Measurements from ENCODE around the gene AGPAT2.

AGPAT2 gene

DNA sequence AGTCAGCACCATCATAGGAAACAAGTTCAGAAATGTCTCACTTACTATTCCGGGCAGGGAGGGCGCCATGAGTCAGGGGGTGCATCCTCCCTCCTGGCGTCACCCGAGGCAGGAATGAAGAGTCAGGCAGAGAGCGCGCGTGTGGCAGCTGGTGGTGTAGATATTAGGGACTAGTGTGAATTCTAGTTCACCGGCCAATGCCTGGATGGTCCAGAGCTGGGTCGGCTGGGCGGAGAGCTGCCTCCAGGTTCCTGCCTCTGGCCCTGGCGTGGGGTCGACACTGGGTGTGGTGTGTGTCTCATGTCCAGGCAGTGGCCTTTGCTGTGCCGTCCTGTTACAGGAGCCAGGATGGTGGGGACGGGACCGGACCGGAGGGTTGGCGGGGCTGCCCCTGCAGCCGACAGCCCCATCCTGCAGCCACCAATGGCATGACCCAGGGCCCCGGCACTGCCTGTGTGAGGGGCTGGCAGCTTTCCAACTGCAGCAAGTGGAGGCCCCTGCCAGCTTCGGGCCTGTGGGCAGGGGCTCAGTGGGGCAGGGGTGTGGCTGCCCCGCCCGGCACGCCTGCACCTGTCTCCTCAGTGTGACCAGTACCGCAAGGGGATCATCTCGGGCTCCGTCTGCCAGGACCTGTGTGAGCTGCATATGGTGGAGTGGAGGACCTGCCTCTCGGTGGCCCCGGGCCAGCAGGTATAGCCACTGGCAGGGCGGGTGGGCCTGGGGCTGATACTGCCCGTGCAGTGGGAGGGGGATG lies 34.3 kb upstream of the AGPAT2 start (continued):
- TF ChIP-seq EGR2 (tag by site-specific recombination; IDR thresholded peaks at IDR 0.05; ENCODE audit: low read depth): no peak
- no peak for TF ChIP-seq ZNF311 (tag by site-specific recombination; IDR thresholded peaks at IDR 0.05; ENCODE audit: borderline replicate concordance)
- TF ChIP-seq ZNF600 (tag by site-specific recombination; IDR thresholded peaks at IDR 0.05): peak; percentile 78
- peak; percentile 68 for TF ChIP-seq ZXDB (tag by site-specific recombination; IDR thresholded peaks at IDR 0.05)
- no peak for TF ChIP-seq GLIS1 (tag by site-specific recombination; IDR thresholded peaks at IDR 0.05)
- TF ChIP-seq TCF7L2 (IDR thresholded peaks at IDR 0.05; ENCODE audit: borderline replicate concordance, low read depth, low read length): no peak
- TF ChIP-seq ZBTB48 (tag by site-specific recombination; IDR thresholded peaks at IDR 0.05): 0 out of 2 replicates have a peak, but pooled peaks have one; percentile 18
- TF ChIP-seq ZNF335 (tag by site-specific recombination; conservative IDR thresholded peaks at IDR 0.05): no peak
- TF ChIP-seq ZBTB17 (tag by site-specific recombination; IDR thresholded peaks at IDR 0.05): peak; percentile 57; the same call in 1 of the 2 replicates
- TF ChIP-seq, protein P1, sequence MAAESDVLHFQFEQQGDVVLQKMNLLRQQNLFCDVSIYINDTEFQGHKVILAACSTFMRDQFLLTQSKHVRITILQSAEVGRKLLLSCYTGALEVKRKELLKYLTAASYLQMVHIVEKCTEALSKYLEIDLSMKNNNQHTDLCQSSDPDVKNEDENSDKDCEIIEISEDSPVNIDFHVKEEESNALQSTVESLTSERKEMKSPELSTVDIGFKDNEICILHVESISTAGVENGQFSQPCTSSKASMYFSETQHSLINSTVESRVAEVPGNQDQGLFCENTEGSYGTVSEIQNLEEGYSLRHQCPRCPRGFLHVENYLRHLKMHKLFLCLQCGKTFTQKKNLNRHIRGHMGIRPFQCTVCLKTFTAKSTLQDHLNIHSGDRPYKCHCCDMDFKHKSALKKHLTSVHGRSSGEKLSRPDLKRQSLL (tag by site-specific recombination; IDR thresholded peaks at IDR 0.05): no peak
- TF ChIP-seq KLF17 (tag by site-specific recombination; IDR thresholded peaks at IDR 0.05): 0 out of 2 replicates have a peak, but pooled peaks have one; percentile 24
- no peak for TF ChIP-seq ZNF768 (tag by site-specific recombination; IDR thresholded peaks at IDR 0.05)
- TF ChIP-seq ZNF146 (tag by site-specific recombination; IDR thresholded peaks at IDR 0.05): no peak
- TF ChIP-seq WT1 (tag by site-specific recombination; IDR thresholded peaks at IDR 0.05): peak; percentile 56
- no peak for TF ChIP-seq ZNF621 (tag by site-specific recombination; IDR thresholded peaks at IDR 0.05)
- TF ChIP-seq ZNF610 (tag by site-specific recombination; IDR thresholded peaks at IDR 0.05; ENCODE audit: borderline replicate concordance): no peak
- no peak for TF ChIP-seq ZNF366 (tag by site-specific recombination; conservative IDR thresholded peaks at IDR 0.05)
- TF ChIP-seq, protein P2, sequence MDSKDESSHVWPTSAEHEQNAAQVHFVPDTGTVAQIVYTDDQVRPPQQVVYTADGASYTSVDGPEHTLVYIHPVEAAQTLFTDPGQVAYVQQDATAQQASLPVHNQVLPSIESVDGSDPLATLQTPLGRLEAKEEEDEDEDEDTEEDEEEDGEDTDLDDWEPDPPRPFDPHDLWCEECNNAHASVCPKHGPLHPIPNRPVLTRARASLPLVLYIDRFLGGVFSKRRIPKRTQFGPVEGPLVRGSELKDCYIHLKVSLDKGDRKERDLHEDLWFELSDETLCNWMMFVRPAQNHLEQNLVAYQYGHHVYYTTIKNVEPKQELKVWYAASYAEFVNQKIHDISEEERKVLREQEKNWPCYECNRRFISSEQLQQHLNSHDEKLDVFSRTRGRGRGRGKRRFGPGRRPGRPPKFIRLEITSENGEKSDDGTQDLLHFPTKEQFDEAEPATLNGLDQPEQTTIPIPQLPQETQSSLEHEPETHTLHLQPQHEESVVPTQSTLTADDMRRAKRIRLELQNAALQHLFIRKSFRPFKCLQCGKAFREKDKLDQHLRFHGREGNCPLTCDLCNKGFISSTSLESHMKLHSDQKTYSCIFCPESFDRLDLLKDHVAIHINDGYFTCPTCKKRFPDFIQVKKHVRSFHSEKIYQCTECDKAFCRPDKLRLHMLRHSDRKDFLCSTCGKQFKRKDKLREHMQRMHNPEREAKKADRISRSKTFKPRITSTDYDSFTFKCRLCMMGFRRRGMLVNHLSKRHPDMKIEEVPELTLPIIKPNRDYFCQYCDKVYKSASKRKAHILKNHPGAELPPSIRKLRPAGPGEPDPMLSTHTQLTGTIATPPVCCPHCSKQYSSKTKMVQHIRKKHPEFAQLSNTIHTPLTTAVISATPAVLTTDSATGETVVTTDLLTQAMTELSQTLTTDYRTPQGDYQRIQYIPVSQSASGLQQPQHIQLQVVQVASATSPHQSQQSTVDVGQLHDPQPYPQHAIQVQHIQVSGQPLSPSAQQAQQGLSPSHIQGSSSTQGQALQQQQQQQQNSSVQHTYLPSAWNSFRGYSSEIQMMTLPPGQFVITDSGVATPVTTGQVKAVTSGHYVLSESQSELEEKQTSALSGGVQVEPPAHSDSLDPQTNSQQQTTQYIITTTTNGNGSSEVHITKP (tag by site-specific recombination; IDR thresholded peaks at IDR 0.05): peak; percentile 70
- no peak for TF ChIP-seq ZNF692 (tag by site-specific recombination; IDR thresholded peaks at IDR 0.05)
- TF ChIP-seq, protein P3, sequence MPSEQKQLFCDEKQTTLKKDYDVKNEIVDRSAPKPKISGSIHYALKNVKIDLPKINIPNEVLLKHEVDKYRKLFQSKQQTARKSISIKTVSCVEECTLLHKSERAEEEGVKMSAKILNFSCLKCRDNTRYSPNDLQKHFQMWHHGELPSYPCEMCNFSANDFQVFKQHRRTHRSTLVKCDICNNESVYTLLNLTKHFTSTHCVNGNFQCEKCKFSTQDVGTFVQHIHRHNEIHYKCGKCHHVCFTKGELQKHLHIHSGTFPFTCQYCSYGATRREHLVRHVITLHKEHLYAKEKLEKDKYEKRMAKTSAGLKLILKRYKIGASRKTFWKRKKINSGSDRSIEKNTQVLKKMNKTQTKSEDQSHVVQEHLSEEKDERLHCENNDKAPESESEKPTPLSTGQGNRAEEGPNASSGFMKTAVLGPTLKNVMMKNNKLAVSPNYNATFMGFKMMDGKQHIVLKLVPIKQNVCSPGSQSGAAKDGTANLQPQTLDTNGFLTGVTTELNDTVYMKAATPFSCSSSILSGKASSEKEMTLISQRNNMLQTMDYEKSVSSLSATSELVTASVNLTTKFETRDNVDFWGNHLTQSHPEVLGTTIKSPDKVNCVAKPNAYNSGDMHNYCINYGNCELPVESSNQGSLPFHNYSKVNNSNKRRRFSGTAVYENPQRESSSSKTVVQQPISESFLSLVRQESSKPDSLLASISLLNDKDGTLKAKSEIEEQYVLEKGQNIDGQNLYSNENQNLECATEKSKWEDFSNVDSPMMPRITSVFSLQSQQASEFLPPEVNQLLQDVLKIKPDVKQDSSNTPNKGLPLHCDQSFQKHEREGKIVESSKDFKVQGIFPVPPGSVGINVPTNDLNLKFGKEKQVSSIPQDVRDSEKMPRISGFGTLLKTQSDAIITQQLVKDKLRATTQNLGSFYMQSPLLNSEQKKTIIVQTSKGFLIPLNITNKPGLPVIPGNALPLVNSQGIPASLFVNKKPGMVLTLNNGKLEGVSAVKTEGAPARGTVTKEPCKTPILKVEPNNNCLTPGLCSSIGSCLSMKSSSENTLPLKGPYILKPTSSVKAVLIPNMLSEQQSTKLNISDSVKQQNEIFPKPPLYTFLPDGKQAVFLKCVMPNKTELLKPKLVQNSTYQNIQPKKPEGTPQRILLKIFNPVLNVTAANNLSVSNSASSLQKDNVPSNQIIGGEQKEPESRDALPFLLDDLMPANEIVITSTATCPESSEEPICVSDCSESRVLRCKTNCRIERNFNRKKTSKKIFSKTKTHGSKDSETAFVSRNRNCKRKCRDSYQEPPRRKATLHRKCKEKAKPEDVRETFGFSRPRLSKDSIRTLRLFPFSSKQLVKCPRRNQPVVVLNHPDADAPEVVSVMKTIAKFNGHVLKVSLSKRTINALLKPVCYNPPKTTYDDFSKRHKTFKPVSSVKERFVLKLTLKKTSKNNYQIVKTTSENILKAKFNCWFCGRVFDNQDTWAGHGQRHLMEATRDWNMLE (tag by site-specific recombination; conservative IDR thresholded peaks at IDR 0.05; ENCODE audit: low read depth): no peak
- no peak for TF ChIP-seq ZNF529 (tag by site-specific recombination; IDR thresholded peaks at IDR 0.05; ENCODE audit: insufficient replicate concordance)
- no peak for TF ChIP-seq ZNF704 (tag by site-specific recombination; IDR thresholded peaks at IDR 0.05)
- TF ChIP-seq ZEB2 (tag by site-specific recombination; IDR thresholded peaks at IDR 0.05): 0 out of 2 replicates have a peak, but pooled peaks have one; percentile 26
